GM21390 (cell line): ENCODE results near the gene C2CD4C.
"Not testable (repeated sequence)": the region's sequence is repeated elsewhere in the genome, so short reads cannot be mapped to it uniquely, and the experiment has no call there.

Experiments used
- ATAC-seq: cut with Tn5 transposase; IDR thresholded peaks from one replicate; pipeline ENCODE4 v1.9.1; 2021; ENCODE audit not compliant: unreplicated experiment

The C2CD4C gene

GRCh38 chr19:438416-438958, 29.5 kb upstream of the C2CD4C start:
- ATAC-seq: no peak

GRCh38 chr19:437041-437440, 28.1 kb upstream of the C2CD4C start:
- ATAC-seq: no peak

- ATAC-seq: no peak
These were observed 27.5 kb upstream of the C2CD4C start for GRCh38 chr19:436413-436950.

- ATAC-seq: no peak
These were observed 26.9 kb upstream of the C2CD4C start for GRCh38 chr19:435707-436412.

GRCh38 chr19:435056-435706, 26.2 kb upstream of the C2CD4C start:
- no peak for ATAC-seq

- ATAC-seq: no peak
These were observed 25.4 kb upstream of the C2CD4C start for GRCh38 chr19:434152-434960.

- ATAC-seq: no peak
These were observed 21.8 kb upstream of the C2CD4C start for GRCh38 chr19:430701-431100.

GRCh38 chr19:428149-428548, 19.2 kb upstream of the C2CD4C start:
- ATAC-seq: no peak

- ATAC-seq: not testable (repeated sequence)
These were observed 18.7 kb upstream of the C2CD4C start for GRCh38 chr19:427675-428074.

GRCh38 chr19:426725-427445, 17.9 kb upstream of the C2CD4C start:
- ATAC-seq: no peak

GRCh38 chr19:425056-425455, 16.1 kb upstream of the C2CD4C start:
- ATAC-seq: no peak

GRCh38 chr19:424546-424945, 15.6 kb upstream of the C2CD4C start:
- no peak for ATAC-seq

- no peak for ATAC-seq
These were observed 14.9 kb upstream of the C2CD4C start for GRCh38 chr19:423691-424466.

GRCh38 chr19:422917-423226, 13.9 kb upstream of the C2CD4C start:
- not testable (repeated sequence) for ATAC-seq

GRCh38 chr19:422213-422916, 13.4 kb upstream of the C2CD4C start:
- no peak for ATAC-seq

GRCh38 chr19:419721-420515, 11.0 kb upstream of the C2CD4C start:
- ATAC-seq: no peak

- ATAC-seq: no peak
These were observed 10.1 kb upstream of the C2CD4C start for GRCh38 chr19:418761-419671.

GRCh38 chr19:416416-416815, 7.5 kb upstream of the C2CD4C start:
- no peak for ATAC-seq
